Mucosa of descending colon (tissue), 3 donors: ENCODE results near the gene MYO19. TPM values are rescaled to one million over a fixed set of nuclear protein-coding genes. Genes with fewer than 3 reads are reported as not detected.

Experiments used
- ATAC-seq: fragments of 200-7000 bp; cut with Tn5 transposase; one replicate; pipeline ENCODE4 v1.9.1; 2020; ENCODE audit warnings: mild to moderate bottlenecking, moderate library complexity
- DNase-seq, 3 donors: peaks; one replicate each; pipeline ENCODE4 v3.0.0-alpha.2; 2020
- H3K36me3 ChIP-seq: fragments of 200-600 bp; one replicate; pipeline ENCODE4 v1.8.0; 2021; ENCODE audit warnings: low read depth, mild to moderate bottlenecking
- H3K4me1 ChIP-seq: fragments of 200-600 bp; one replicate; pipeline ENCODE4 v1.8.0; 2021; ENCODE audit warnings: low read depth, mild to moderate bottlenecking
- H3K4me3 ChIP-seq: fragments of 200-600 bp; one replicate; pipeline ENCODE4 v1.8.0; 2021; ENCODE audit warnings: mild to moderate bottlenecking
- H3K9me3 ChIP-seq: fragments of 200-600 bp; one replicate; pipeline ENCODE4 v1.8.0; 2021; ENCODE audit warnings: mild to moderate bottlenecking
- CTCF ChIP-seq: fragments of 200-600 bp; IDR thresholded peaks from one replicate; pipeline ENCODE4 v1.8.0; 2022; ENCODE audit warnings: antibody characterized with exemption, mild to moderate bottlenecking
- intact Hi-C, 2 donors: fragments of 100-400 bp; cut with DNase I in 1 of 2; cut with micrococcal nuclease in 1 of 2; formaldehyde crosslinking; loops; one replicate each; pipeline versions ENCODE4 v1.11.0 to v1.11.1; 2022; cut with DNase I, micrococcal nuclease
- total RNA-seq, 3 donors: library from RNA; stranded (reverse); fragmentation: NEBNext Ultra II Directional in 2 of 3; extraction: Animal tissue kit (Norgen Biotek cat#: 25700) in 2 of 3; gene quantifications; one replicate each; pipeline versions ENCODE4 v1.2.1 to v1.2.4, GENCODE V29; 2021 to 2023
- donor health status: DM: no; HTN: no; CAD: no; lungs with moderate emphysema.
- donor health status: DM: no; HTN: no; CAD: no.
- donor health status: DM: no; HTN: yes; CAD: no.

The MYO19 gene
- total RNA-seq, 3 donors from 2014 or later, result 67.5 to 103 (median 93.4) TPM

- DNase-seq (no peak), ATAC-seq (no peak)
- no peaks in the 10 kb centered on the region for H3K9me3 ChIP-seq
- intact Hi-C loops, result loop anchor here in 1 of 2 donors (10.0 kb wide), 1 partner anchor 515 kb away; no protein-coding TSS in a partner anchor
- no peaks in the 10 kb centered on the region for H3K36me3 ChIP-seq
- no peak for TF ChIP-seq CTCF
- no peaks in the 10 kb centered on the region for H3K4me1 ChIP-seq
- H3K4me3 ChIP-seq, result no peak overlapping the region
Observed at GRCh38 chr17:36469733-36470132, 64.9 kb downstream of the MYO19 start.

- intact Hi-C loops, result no loop called here
- no peaks in the 10 kb centered on the region for H3K36me3 ChIP-seq
- H3K9me3 ChIP-seq, result no peaks in the 10 kb centered on the region
- H3K4me3 ChIP-seq, result no peak overlapping the region
- no peak for DNase-seq
- no peaks in the 10 kb centered on the region for H3K4me1 ChIP-seq
- no peak for TF ChIP-seq CTCF
- no peak for ATAC-seq
Observed at GRCh38 chr17:36468903-36469635, 65.6 kb downstream of the MYO19 start.

- ATAC-seq (no peak), DNase-seq (no peak)
- Histone ChIP-seq H3K4me1 (no peaks in the 10 kb centered on the region), H3K9me3 (no peaks in the 10 kb centered on the region), H3K4me3 (no peak overlapping the region), H3K36me3 (no peaks in the 10 kb centered on the region)
- TF ChIP-seq CTCF, result no peak
- intact Hi-C loops, result no loop called here
Observed at GRCh38 chr17:36464765-36465088, 69.9 kb downstream of the MYO19 start.

- no peak for TF ChIP-seq CTCF
- DNase-seq (peak; percentile 66 to 76 (median 76)), ATAC-seq (peak; percentile 98)
- H3K4me3 ChIP-seq, result no peak overlapping the region
- no peaks in the 10 kb centered on the region for H3K4me1 ChIP-seq
- H3K9me3 ChIP-seq, result no peaks in the 10 kb centered on the region
- intact Hi-C loops, result no loop called here
- no peaks in the 10 kb centered on the region for H3K36me3 ChIP-seq
Observed at GRCh38 chr17:36463916-36464764, 70.5 kb downstream of the MYO19 start.

GRCh38 chr17:36461330-36462110, 73.1 kb downstream of the MYO19 start:
- no peaks in the 10 kb centered on the region for H3K4me1 ChIP-seq
- ATAC-seq (no peak), DNase-seq (no peak)
- no peak overlapping the region for H3K4me3 ChIP-seq
- no peaks in the 10 kb centered on the region for H3K9me3 ChIP-seq
- no peaks in the 10 kb centered on the region for H3K36me3 ChIP-seq
- intact Hi-C loops, result no loop called here
- no peak for TF ChIP-seq CTCF
